Sigmoid colon (tissue), 4 donors: ENCODE results near the gene PPFIBP1.

Experiments
- CTCF ChIP-seq, 4 experiments: fragments of 450-650 bp in 3 of 4; fragments of 200-600 bp in 1 of 4; IDR thresholded peaks; one replicate each; pipeline ENCODE4 v1.5.1; 2016 to 2019; ENCODE audit warnings: antibody characterized with exemption in 4 of 4, mild to moderate bottlenecking in 3 of 4, moderate library complexity in 2 of 4
- POLR2A ChIP-seq, 2 donors: fragments of 450-650 bp; IDR thresholded peaks; one replicate each; pipeline ENCODE4 v1.6.1; 2016; ENCODE audit warnings: antibody characterized with exemption in 2 of 2, mild to moderate bottlenecking in 2 of 2, moderate library complexity in 2 of 2
- POLR2AphosphoS5 ChIP-seq, 4 donors: sonication (generic); formaldehyde crosslinking; IDR thresholded peaks; one replicate each; pipeline ENCODE4 v1.6.1; 2017; ENCODE audit warnings: antibody characterized with exemption in 4 of 4

GRCh38 chr12:27566626-27567025, 42.6 kb downstream of the PPFIBP1 start:
- TF ChIP-seq CTCF (IDR thresholded peaks at IDR 0.05): no peak
- TF ChIP-seq POLR2A (IDR thresholded peaks at IDR 0.05): no peak
- TF ChIP-seq POLR2AphosphoS5 (IDR thresholded peaks at IDR 0.05): no peak
